ENCODE results near the gene SLC5A1.

The SLC5A1 gene

GRCh38 chr22:32042924-32043323, at the start of gene SLC5A1:
TSS of gene SLC5A1 (plus strand) at chr22:32043261. CDS start at chr22:32043282, 21 bp downstream.
- peak; percentile 95 for DNase-seq

GRCh38 chr22:31995046-31995445, 48.0 kb upstream of the SLC5A1 start:
- no peak for DNase-seq

DNA sequence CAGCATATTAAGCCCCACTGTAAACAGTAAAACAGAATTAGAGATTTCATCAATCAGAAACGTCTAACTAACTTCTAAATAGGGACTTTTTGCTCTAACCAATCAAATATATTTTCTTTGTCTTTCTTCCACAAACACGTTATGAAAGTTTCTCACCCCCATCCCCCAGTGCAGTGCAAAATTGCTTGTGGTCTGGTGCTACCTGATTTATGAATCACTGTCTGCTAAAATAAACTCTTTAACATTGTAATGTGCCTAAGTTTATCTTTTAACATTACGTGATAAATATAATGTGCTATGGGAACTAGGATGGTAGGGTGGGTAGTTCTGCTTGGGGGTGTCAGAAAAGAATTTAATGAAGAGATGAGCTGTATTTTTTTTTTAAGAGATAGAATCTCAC, 47.3 kb upstream of the SLC5A1 start:
- no peak for DNase-seq

DNA sequence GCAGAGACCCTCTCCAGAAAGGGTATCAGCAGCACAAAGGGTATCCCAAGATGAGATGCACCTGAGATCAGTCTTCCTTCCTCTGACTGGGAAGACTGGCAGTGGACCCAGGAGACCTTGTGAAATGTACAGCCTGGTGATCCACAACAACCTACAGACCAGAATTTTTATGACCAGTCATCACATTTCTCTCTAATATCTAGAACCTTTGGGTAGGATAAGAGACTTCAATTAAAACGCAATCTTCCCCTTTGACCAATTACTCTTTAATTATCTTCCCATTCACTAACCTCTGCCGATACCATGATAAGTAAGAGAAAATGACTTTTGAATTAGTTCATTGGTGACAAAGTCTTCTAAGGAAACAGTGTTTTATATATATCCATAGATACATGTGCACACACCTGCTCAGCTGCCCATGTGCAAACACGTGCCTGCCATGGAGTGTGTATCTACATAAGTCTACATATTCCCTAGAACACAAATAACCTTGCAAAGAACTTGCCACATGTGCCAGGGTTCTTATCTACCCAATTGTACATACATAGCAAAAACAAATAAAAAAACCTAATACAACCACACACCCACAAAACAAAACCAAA, 44.2 kb upstream of the SLC5A1 start:
- DNase-seq: no peak

DNA sequence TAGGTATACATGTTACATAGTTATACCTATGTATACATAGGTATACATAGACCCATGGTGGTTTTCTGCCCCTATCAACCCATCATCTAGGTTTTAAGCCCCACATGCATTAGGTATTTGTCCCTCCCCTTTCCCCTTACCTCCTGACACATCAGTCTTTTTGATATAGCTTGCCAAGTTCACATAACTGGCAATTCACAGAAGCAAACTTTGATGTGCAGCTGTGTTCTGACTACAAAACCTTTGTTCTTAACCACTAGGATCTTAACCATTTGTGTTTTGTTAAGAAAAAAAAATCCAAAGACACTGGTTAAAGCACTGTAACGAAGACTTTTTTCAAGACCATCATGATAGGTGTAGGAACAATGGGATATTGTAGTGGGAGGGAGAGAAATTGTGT, 42.9 kb upstream of the SLC5A1 start:
- no peak for DNase-seq

GRCh38 chr22:32005453-32005852, 37.6 kb upstream of the SLC5A1 start:
- DNase-seq: no peak

DNA sequence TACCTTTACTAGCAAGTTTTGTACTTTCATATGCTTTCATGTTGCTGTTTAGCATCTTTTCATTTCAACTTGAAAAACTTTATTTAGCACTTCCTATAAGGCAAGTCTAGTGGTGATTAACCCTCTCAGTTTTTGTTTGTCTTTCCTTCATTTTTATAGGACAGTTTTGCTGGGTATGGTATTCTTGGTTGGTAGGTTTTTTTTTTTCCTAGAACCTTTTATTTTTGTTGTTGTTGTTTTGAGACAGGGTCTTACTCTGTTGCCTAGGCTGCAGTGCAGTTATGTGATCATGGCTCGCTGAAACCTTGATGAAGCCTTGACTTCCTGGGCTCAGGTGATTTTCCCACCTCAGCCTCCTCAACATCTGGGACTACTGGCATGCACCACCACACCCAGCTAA, 29.9 kb upstream of the SLC5A1 start:
- DNase-seq: no peak

DNA sequence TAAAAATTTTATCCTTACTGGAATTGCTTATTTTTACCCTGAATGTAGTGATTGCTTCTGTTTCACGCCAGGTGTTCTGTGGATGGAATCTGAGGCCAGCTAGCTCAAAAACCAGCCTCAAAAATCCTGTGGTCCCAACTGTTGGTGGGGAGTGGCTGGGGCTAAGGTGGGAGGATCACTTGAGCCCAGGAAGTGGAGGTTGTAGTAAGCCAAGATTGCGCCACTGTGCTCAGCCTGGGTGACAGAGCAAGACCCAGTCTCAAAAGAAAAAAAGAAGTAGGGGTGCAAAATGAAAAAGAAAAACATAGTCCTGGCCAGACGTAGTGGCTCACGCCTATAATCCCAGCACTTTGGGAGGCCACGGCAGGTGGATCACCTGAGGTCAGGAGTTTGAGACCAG, 27.0 kb upstream of the SLC5A1 start:
- DNase-seq: no peak

GRCh38 chr22:32018056-32018455, 25.0 kb upstream of the SLC5A1 start:
- DNase-seq: no peak

DNA sequence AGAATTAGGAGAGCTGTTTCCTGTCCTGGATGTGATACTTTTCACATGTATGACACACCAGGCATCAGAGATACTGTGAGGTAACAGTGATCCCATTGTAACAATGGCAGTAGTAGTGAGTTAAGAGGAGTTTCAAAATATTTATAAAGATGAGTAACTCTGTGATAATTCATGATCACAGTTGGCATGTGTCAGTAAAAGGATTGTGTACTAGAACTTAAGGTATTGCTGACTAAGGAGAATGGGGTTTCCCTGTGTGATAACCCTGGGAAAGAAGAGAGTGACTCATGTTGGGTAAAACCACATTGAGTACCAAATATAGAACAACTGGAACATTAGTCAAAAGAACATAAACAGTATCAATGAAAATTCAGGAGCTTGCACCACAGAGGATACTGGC, 22.9 kb upstream of the SLC5A1 start:
- no peak for DNase-seq

GRCh38 chr22:32021716-32022115, 21.3 kb upstream of the SLC5A1 start:
- DNase-seq: no peak

DNA sequence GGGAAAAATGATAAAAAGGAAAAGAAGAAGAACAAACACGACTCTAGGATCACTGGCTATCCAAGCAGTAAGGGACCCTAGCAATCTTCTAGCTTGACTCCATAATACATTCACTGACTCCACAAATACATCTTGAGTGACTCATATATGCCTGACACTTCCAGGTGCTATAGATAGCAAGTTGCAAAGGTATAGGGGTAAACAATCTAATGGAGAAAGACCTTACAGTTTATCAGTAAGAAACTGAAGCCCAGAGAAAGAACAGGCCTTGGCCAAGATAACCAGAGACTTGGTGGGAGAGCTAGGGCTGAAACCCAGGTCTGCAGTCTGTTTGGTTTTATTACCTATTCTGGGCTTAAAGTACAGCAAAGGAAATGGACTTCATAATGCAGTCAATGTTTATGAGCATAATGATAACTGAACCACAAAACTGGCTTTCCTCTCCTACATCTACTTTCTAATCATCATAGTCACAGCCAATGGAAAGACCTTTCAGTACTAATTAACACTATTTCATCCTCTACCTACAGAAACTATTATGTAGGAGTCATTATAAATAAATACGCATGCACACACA, 19.7 kb upstream of the SLC5A1 start:
- DNase-seq: no peak

GRCh38 chr22:32024796-32025195, 18.3 kb upstream of the SLC5A1 start:
- no peak for DNase-seq

DNA sequence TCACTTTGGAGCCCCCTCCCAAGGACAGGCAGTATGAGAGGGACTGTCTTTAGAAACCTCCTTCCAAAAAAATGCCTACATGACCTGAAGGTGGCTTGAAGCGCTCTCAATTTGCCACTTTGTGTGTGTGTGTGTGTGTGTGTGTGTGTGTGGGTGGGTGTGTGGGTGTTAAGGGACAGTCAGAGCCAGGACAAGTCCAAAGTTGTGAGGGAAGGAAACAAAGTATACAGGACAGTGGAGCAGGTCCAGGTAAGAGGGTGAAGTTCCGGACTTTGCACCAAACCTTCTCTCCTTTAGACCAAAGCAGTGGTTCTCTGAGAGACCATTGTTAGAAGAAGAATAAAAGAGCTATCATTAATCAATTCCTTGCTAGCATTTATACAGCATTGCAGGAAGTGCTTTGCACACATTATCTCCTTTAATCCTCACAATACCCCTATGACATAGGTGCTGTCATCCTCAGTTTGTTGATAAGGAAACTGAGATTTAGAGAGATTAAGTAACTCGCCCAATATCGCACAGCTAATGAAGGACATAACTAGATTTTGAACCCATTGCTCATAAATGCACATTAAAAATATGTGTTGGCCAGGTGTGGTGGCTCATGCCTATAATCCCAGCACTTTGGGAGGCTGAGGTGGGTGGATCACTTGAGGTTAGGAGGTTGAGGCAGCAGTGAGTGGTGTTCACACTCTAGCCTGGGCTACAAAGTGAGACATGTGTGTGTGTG, 12.4 kb upstream of the SLC5A1 start:
- DNase-seq: no peak

- DNase-seq: no peak
Observed at GRCh38 chr22:32031466-32031865, 11.6 kb upstream of the SLC5A1 start.

GRCh38 chr22:32034275-32034674, 8.8 kb upstream of the SLC5A1 start:
- DNase-seq: no peak

DNA sequence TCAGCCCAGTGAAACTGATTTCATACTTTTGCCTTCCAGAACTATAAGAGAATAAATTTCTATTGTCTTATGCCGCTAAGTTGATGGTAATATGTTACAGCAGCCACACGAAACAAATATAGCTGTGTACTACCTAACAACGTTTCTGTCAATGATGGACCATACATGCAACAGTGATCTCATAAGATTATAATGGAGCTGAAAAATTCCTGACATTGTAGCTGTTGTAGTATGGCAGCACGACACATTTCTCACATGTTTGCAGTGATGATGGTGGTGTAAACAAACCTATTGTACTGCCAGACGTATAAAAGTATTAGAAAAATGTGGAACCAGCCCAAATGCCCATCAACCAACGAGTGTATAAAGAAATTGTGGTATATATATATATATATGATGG, 5.8 kb upstream of the SLC5A1 start:
- DNase-seq: no peak

DNA sequence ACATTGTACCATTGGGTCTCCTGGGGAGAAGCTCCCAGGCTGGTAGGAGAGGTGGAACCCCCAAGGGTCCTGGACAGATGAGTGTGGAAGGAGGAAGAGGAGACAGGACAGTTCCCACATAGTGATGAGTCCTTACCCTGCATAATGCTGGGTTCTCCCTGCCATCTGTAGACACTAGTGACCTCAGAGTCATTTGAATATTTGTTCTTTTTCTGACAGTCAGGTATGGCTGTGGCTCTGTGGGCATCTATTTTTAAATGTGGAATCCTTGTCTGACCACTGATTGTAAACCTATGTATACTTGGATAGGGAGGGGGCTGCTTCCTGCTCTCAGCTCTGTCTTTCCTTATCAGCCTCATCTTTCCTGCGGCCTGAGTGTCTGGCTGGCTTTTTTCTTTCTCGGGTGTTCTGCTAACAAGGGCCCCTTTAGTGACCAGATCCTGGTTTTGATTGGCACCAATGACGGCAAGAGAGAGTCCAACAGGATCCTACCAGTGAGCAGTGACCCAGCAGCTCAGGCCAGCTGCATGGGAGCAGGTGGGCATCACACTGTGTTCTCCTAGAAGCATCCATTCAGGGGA, 2.6 kb upstream of the SLC5A1 start:
- DNase-seq: no peak

GRCh38 chr22:32043391-32043790, 330 bp downstream of the SLC5A1 start:
- no peak for DNase-seq

- no peak for DNase-seq
Observed at GRCh38 chr22:32044477-32044876, 1.4 kb downstream of the SLC5A1 start.

DNA sequence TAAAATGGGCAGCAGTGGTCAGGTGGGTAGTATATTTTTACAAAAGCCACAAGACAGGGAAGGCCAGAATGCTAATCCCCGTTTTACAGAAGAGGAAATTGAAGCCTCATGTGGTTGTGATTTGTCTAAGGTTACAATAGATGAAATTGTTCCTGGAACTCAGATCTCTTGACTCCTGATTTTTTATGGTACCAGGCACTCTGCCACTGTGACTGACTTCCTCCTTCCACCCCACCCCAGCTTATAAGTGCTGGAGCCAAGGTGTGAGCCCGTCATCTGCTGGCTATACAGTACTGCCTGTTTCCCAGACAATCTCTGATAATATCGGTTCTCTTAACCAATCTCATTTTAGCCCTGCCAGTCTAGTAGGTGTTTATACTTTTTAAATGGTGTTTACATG, 1.9 kb downstream of the SLC5A1 start:
- peak; percentile 79 for DNase-seq

- DNase-seq: no peak
Observed at GRCh38 chr22:32048069-32048468, 5.0 kb downstream of the SLC5A1 start.

- DNase-seq: no peak
Observed at GRCh38 chr22:32050678-32051515, 7.8 kb downstream of the SLC5A1 start.
